Measurements from ENCODE around the gene PCDHB16.
"Not testable (repeated sequence)": the region's sequence is repeated elsewhere in the genome, so short reads cannot be mapped to it uniquely, and the experiment has no call there.

DNA sequence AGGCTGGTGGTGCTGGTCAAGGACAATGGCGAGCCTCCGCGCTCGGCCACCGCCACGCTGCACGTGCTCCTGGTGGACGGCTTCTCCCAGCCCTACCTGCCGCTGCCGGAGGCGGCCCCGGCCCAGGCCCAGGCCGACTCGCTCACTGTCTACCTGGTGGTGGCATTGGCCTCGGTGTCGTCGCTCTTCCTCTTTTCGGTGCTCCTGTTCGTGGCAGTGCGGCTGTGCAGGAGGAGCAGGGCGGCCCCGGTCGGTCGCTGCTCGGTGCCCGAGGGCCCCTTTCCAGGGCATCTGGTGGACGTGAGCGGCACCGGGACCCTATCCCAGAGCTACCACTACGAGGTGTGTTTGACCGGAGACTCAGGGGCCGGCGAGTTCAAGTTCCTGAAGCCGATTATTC lies 44.8 kb upstream of the PCDHB16 start:
- TF ChIP-seq, protein P1, sequence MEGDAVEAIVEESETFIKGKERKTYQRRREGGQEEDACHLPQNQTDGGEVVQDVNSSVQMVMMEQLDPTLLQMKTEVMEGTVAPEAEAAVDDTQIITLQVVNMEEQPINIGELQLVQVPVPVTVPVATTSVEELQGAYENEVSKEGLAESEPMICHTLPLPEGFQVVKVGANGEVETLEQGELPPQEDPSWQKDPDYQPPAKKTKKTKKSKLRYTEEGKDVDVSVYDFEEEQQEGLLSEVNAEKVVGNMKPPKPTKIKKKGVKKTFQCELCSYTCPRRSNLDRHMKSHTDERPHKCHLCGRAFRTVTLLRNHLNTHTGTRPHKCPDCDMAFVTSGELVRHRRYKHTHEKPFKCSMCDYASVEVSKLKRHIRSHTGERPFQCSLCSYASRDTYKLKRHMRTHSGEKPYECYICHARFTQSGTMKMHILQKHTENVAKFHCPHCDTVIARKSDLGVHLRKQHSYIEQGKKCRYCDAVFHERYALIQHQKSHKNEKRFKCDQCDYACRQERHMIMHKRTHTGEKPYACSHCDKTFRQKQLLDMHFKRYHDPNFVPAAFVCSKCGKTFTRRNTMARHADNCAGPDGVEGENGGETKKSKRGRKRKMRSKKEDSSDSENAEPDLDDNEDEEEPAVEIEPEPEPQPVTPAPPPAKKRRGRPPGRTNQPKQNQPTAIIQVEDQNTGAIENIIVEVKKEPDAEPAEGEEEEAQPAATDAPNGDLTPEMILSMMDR (IDR thresholded peaks at IDR 0.05; ENCODE audit: low read depth, low read length): not testable (repeated sequence)
- TF ChIP-seq EZH2phosphoT487 (IDR thresholded peaks at IDR 0.05; ENCODE audit: low read depth): not testable (repeated sequence)

Measured in OCI-LY3 (cell line).